Astrocyte of the spinal cord (primary cell): ENCODE measurements around the gene DHX58.

Experiments
- DNase-seq: peaks from one replicate; pipeline ENCODE4 v3.0.0; 2011; ENCODE audit warnings: low read depth, low spot score
- H3K4me3 ChIP-seq: 2 replicates; pipeline ENCODE4 v1.5.1; 2011; ENCODE audit warnings: low read depth, mild to moderate bottlenecking, low read length, moderate library complexity
- CTCF ChIP-seq: IDR thresholded peaks from 2 replicates; pipeline ENCODE4 v1.5.1; 2012; ENCODE audit warnings: low read depth, mild to moderate bottlenecking, low read length, inconsistent platforms
- in situ Hi-C: cut with HindIII; loops from 2 replicates; pipeline ENCODE4 v1.10.0; 2017; ENCODE audit warnings: low sequenced_read_pairs

DHX58 gene

GRCh38 chr17:42120770-42121769, 8.6 kb upstream of the DHX58 start, which contains the start of gene KAT2A:
KAT2A (minus strand) TSS chr17:42121367; CDS start chr17:42121304, 63 bp downstream.
- peak within 1 kb of the TSS; percentile 52 for H3K4me3 ChIP-seq
- in situ Hi-C loops, result no loop called here
- no peak for TF ChIP-seq CTCF
- DNase-seq, result peak; percentile 71

GRCh38 chr17:42120161-42120769, 7.8 kb upstream of the DHX58 start:
- in situ Hi-C loops, result no loop called here
- H3K4me3 ChIP-seq, result peak overlapping the region; percentile 52
- no peak for TF ChIP-seq CTCF
- DNase-seq, result no peak

- no peak for DNase-seq
- no peak overlapping the region for H3K4me3 ChIP-seq
- no peak for TF ChIP-seq CTCF
- in situ Hi-C loops, result no loop called here
Measured at GRCh38 chr17:42119301-42119700, 6.8 kb upstream of the DHX58 start.

GRCh38 chr17:42118545-42118944, 6.0 kb upstream of the DHX58 start:
- in situ Hi-C loops, result no loop called here

GRCh38 chr17:42118126-42118510, 5.6 kb upstream of the DHX58 start:
- no peak for DNase-seq
- in situ Hi-C loops, result no loop called here
- TF ChIP-seq CTCF, result no peak

More at GRCh38 chr17:42118545-42118944, 6.0 kb upstream of the DHX58 start:
- H3K4me3 ChIP-seq, result no peak overlapping the region
- peak; percentile 30 for DNase-seq
- TF ChIP-seq CTCF, result peak; percentile 59

GRCh38 chr17:42117397-42118125, 5.0 kb upstream of the DHX58 start:
- in situ Hi-C loops, result no loop called here
- no peak overlapping the region for H3K4me3 ChIP-seq
- TF ChIP-seq CTCF, result no peak
- no peak for DNase-seq

More at GRCh38 chr17:42118126-42118510, 5.6 kb upstream of the DHX58 start:
- no peak overlapping the region for H3K4me3 ChIP-seq
